ENCODE data around the gene PSMA5. TPM values are rescaled to one million over a fixed set of nuclear protein-coding genes. Genes with fewer than 3 reads are reported as not detected.
A peak's percentile ranks its signal among the peaks of the same experiment; 100 is the strongest.

The PSMA5 gene
- total RNA-seq, 4 donors from 2014 or later = 63.5 to 82.5 (median 78.2) TPM

GRCh38 chr1:109386054-109386717 is 40.1 kb downstream of the PSMA5 start:
- H3K27me3 ChIP-seq = no peaks in the 10 kb centered on the region
- intact Hi-C loops (cut with DNase I; ENCODE audit: low total_unique reads) = no loop called here

GRCh38 chr1:109385417-109385816 is 40.8 kb downstream of the PSMA5 start:
- in situ Hi-C loops (cut with MboI; ENCODE audit: low sequenced_read_pairs in 4 of 4) (no loop called here), intact Hi-C loops (cut with DNase I; ENCODE audit: low total_unique reads) (no loop called here)
- Histone ChIP-seq H3K27ac (peak overlapping the region; percentile 83 to 97 (median 90)), H3K9me3 (no peaks in the 10 kb centered on the region), H3K36me3 (no peaks in the 10 kb centered on the region), H3K4me3 (peak overlapping the region; percentile 7 to 27 (median 21)), H3K4me1 (peaks cover 90 to 94% of the 10 kb centered on the region in 2 donors), H3K27me3 (no peaks in the 10 kb centered on the region)
- peak; percentile 78 to 84 for ATAC-seq
- TF ChIP-seq, protein P1, sequence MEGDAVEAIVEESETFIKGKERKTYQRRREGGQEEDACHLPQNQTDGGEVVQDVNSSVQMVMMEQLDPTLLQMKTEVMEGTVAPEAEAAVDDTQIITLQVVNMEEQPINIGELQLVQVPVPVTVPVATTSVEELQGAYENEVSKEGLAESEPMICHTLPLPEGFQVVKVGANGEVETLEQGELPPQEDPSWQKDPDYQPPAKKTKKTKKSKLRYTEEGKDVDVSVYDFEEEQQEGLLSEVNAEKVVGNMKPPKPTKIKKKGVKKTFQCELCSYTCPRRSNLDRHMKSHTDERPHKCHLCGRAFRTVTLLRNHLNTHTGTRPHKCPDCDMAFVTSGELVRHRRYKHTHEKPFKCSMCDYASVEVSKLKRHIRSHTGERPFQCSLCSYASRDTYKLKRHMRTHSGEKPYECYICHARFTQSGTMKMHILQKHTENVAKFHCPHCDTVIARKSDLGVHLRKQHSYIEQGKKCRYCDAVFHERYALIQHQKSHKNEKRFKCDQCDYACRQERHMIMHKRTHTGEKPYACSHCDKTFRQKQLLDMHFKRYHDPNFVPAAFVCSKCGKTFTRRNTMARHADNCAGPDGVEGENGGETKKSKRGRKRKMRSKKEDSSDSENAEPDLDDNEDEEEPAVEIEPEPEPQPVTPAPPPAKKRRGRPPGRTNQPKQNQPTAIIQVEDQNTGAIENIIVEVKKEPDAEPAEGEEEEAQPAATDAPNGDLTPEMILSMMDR (IDR thresholded peaks at IDR 0.05 in 4 of 5, conservative IDR thresholded peaks at IDR 0.05 in 1 of 5) = no peak
- TF ChIP-seq POLR2A (IDR thresholded peaks at IDR 0.05) = no peak
- peak; percentile 85 to 87 for DNase-seq

More at GRCh38 chr1:109386054-109386717, 40.1 kb downstream of the PSMA5 start:
- Histone ChIP-seq H3K36me3 (no peaks in the 10 kb centered on the region), H3K27ac (peak overlapping the region; percentile 83 to 97 (median 90)), H3K4me3 (peak overlapping the region; percentile 7 to 27 (median 20)), H3K4me1 (peaks cover 90 to 98% of the 10 kb centered on the region in 2 donors), H3K9me3 (no peaks in the 10 kb centered on the region)
- in situ Hi-C loops (cut with MboI; ENCODE audit: low sequenced_read_pairs in 4 of 4) = no loop called here
- TF ChIP-seq, protein P1 (IDR thresholded peaks at IDR 0.05 in 4 of 5, conservative IDR thresholded peaks at IDR 0.05 in 1 of 5) = no peak
- no peak for TF ChIP-seq POLR2A (IDR thresholded peaks at IDR 0.05)
- peak in 1 of 2 donors; percentile 1 for ATAC-seq
- no peak for DNase-seq

DNA sequence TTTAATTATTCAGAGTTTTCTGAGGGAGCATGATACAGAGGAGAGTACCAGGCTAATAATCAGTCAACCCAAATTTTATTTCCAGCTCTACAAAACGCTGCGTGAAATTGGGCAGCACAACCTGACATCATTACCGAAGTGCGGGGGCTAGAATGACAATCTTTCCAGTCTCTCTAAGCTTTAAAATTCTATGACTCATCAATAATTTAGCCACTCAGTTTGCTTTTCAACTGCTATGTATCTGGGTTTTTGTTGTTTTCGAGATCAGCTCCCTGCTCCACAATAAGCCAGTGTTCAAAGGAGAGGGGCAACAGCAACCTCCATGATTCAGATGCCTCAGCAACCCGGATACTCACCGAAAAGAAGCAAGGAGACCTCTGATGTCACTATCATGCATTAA is 42.4 kb downstream of the PSMA5 start:
- H3K9me3 ChIP-seq = no peaks in the 10 kb centered on the region
- intact Hi-C loops (cut with DNase I; ENCODE audit: low total_unique reads) = no loop called here
- no peak for ATAC-seq
- peaks cover 90 to 93% of the 10 kb centered on the region in 2 donors for H3K4me1 ChIP-seq
- H3K27me3 ChIP-seq = no peaks in the 10 kb centered on the region
- H3K36me3 ChIP-seq = no peaks in the 10 kb centered on the region
- DNase-seq = no peak
- H3K27ac ChIP-seq = peak overlapping the region; percentile 83 to 97 (median 90)
- in situ Hi-C loops (cut with MboI; ENCODE audit: low sequenced_read_pairs in 4 of 4) = no loop called here
- no peak for TF ChIP-seq POLR2A (IDR thresholded peaks at IDR 0.05)
- TF ChIP-seq, protein P1 (IDR thresholded peaks at IDR 0.05 in 4 of 5, conservative IDR thresholded peaks at IDR 0.05 in 1 of 5) = no peak
- peak overlapping the region in 2 of 4 donors; percentile 18 to 22 for H3K4me3 ChIP-seq

DNA sequence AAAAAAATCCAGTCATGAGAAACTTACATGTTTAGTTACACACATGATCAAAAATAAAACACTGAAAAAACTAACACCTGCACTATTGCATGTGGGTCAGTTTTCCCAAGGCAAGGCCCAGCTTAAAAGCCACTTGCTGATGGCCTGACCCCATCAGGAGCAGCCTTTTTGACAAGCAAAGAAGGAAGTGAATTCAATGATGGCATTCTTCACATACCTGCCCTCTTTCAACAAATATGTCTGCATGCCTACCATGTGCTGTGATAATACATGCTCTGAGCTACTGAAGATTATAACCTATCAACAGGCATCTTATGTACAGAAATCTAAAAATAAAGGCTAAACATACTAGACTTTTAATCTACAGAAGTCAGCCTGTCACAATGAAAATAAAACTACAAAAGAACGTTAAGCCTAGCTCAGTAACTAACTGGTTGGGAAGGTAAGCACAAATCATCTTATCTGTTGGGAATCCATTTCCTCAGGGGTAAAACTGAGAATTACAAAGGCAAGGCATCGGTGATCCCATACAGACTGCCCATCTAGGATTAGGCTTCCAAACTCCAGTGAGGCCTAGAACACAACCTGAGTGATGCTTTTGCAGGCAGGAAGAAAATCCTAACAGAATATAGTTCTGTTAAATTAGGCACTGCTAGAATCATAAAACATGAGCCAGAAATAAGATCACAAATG is 43.0 kb downstream of the PSMA5 start:
- in situ Hi-C loops (cut with MboI; ENCODE audit: low sequenced_read_pairs in 4 of 4) (no loop called here), intact Hi-C loops (cut with DNase I; ENCODE audit: low total_unique reads) (no loop called here)
- H3K9me3 ChIP-seq = no peaks in the 10 kb centered on the region
- TF ChIP-seq POLR2A (IDR thresholded peaks at IDR 0.05) = no peak
- TF ChIP-seq, protein P1 (IDR thresholded peaks at IDR 0.05 in 4 of 5, conservative IDR thresholded peaks at IDR 0.05 in 1 of 5) = no peak
- peak overlapping the region; percentile 83 to 97 (median 90) for H3K27ac ChIP-seq
- no peak for DNase-seq
- peak overlapping the region in 2 of 4 donors; percentile 6 to 22 for H3K4me3 ChIP-seq
- H3K4me1 ChIP-seq = peaks cover 87 to 90% of the 10 kb centered on the region in 2 donors
- no peaks in the 10 kb centered on the region for H3K36me3 ChIP-seq
- H3K27me3 ChIP-seq = no peaks in the 10 kb centered on the region
- no peak for ATAC-seq

Measured in gastrocnemius medialis (tissue), 4 donors.